GM12878 (cell line): ENCODE data around the gene CBX7. TPM values are rescaled to one million over a fixed set of nuclear protein-coding genes. Genes with fewer than 3 reads are reported as not detected.

Experiments used
- CHD1 ChIP-seq: IDR thresholded peaks from 2 replicates; pipeline ENCODE4 v1.6.1; 2012; ENCODE audit warnings: low read depth, low read length, improper control_type of control experiment
- GATAD2B ChIP-seq: fragments of 450-650 bp; conservative IDR thresholded peaks from 2 replicates; pipeline ENCODE4 v1.6.1; 2017; ENCODE audit warnings: low read depth, mild to moderate bottlenecking, moderate library complexity
- IRF4 ChIP-seq: IDR thresholded peaks from 2 replicates; pipeline ENCODE4 v1.6.1; 2011; ENCODE audit warnings: low read depth, low read length
- NFIC ChIP-seq: IDR thresholded peaks from 2 replicates; pipeline ENCODE4 v1.6.1; 2012; ENCODE audit warnings: low read depth, mild to moderate bottlenecking, inconsistent platforms, low read length, moderate library complexity
- NFYB ChIP-seq: IDR thresholded peaks from 2 replicates; pipeline ENCODE4 v1.6.1; 2011; ENCODE audit warnings: low read depth, mild to moderate bottlenecking, low read length, improper control_type of control experiment, moderate library complexity; ENCODE audit not compliant: insufficient read depth
- RAD21 ChIP-seq: IDR thresholded peaks from 2 replicates; pipeline ENCODE4 v1.6.1; 2011; ENCODE audit warnings: mild to moderate bottlenecking, low read depth, low read length, moderate library complexity; ENCODE audit not compliant: insufficient read depth
- STAT3 ChIP-seq: IDR thresholded peaks from 2 replicates; pipeline ENCODE4 v1.6.1; 2011; ENCODE audit warnings: low read depth, low read length, improper control_type of control experiment
- TCF12 ChIP-seq: IDR thresholded peaks from 2 replicates; pipeline ENCODE4 v1.6.1; 2011; ENCODE audit warnings: low read depth, mild to moderate bottlenecking, low read length
- ZNF274 ChIP-seq: IDR thresholded peaks from one replicate; pipeline ENCODE4 v1.8.0; 2011; ENCODE audit not compliant: insufficient read length, insufficient read depth
- ZNF592 ChIP-seq: fragments of 450-650 bp; IDR thresholded peaks from 2 replicates; pipeline ENCODE4 v1.6.1; 2017; ENCODE audit warnings: mild to moderate bottlenecking, moderate library complexity
- polyA plus RNA-seq, 11 experiments: library from polyadenylated mRNA; depleted of rRNA in 4 of 11; unstranded in 6 of 11; stranded (reverse) in 5 of 11; fragments of >200 nt; fragmentation: Nextera tagmentation in 4 of 11; fragmentation: Illumina TruSeq in 1 of 11; extraction: Ambion mirVana in 4 of 11; extraction: Trizol in 1 of 11; gene quantifications; 1 replicate in 1 of 11; 2 replicates in 10 of 11; pipeline versions ENCODE4 v1.2.1 to v1.2.3, GENCODE V29; 2011 to 2016; ENCODE audit warnings: inconsistent platforms in 2 of 11, missing spikeins in 2 of 11, low read depth in 1 of 11
- total RNA-seq, 4 experiments: library from RNA; depleted of rRNA in 3 of 4; stranded (reverse); fragments of >200 nt in 3 of 4; fragmentation: Illumina TruSeq in 1 of 4; extraction: Trizol in 1 of 4; gene quantifications; 2 replicates each; pipeline versions ENCODE4 v1.2.1 to v1.2.3, GENCODE V29; 2013 to 2021
- TF ChIP-seq, protein P1 (sequence below): fragments of 450-650 bp; formaldehyde crosslinking; IDR thresholded peaks from 2 replicates; pipeline ENCODE4 v1.4.0; 2022; ENCODE audit warnings: mild to moderate bottlenecking, moderate library complexity
- TF ChIP-seq, protein P2 (sequence below): IDR thresholded peaks from 2 replicates; pipeline ENCODE4 v1.6.1; 2012; ENCODE audit warnings: low read depth, low read length, improper control_type of control experiment

Gene CBX7
- total and polyA plus RNA-seq, 10 of the 15 experiments (the other 5 are each of a cell fraction or from before 2014, with no cell fraction given) = 0.18 to 17.2 (median 5.6) TPM

DNA sequence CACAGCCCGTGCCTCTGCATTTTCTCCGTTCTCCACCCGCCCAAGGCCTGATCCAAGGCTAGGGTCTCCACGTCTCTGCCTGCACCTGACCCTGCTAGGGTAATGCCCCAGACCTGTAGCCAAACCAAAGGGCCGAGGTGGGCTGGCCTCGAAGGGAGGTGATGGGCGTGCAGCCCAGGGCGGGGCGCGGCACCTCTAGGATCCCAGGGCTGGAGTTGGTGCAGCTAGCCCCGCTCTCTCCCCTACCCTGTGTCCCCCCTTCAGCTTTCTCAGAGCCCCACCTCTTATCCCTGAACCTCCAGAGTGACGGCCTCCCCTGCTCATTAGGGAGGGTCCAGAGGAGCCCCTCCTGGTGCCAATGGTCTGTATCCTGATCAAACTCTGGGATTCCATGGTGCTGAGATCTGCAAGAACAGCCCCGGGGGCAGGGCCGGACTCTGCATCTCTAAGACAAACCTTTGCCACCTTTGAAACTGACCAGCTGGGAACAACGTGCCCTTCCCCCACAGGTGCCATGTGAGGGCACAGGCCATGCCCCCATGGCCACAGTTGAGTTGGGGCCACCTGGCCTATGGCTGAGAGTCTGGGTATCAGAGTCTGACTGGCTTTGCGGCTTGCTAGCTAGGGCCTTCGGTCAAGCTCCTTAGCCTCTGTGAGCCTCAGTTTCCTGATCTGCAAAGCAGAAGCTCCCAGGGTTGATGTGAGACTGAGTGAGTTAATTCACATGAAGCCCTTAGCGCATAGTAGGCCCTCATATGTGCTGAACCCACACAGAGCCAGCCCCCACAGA lies 23.1 kb upstream of the CBX7 start (continued):
- TF ChIP-seq, protein P1, sequence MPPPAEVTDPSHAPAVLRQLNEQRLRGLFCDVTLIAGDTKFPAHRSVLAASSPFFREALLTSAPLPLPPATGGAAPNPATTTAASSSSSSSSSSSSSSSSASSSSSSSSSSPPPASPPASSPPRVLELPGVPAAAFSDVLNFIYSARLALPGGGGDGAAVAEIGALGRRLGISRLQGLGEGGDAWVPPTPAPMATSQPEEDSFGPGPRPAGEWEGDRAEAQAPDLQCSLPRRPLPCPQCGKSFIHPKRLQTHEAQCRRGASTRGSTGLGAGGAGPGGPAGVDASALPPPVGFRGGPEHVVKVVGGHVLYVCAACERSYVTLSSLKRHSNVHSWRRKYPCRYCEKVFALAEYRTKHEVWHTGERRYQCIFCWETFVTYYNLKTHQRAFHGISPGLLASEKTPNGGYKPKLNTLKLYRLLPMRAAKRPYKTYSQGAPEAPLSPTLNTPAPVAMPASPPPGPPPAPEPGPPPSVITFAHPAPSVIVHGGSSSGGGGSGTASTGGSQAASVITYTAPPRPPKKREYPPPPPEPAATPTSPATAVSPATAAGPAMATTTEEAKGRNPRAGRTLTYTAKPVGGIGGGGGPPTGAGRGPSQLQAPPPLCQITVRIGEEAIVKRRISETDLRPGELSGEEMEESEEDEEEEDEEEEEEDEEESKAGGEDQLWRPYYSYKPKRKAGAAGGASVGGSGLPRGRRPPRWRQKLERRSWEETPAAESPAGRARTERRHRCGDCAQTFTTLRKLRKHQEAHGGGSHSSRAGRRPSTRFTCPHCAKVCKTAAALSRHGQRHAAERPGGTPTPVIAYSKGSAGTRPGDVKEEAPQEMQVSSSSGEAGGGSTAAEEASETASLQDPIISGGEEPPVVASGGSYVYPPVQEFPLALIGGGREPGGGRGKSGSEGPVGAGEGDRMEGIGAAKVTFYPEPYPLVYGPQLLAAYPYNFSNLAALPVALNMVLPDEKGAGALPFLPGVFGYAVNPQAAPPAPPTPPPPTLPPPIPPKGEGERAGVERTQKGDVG (CRISPR knock-in tag) = no peak
- TF ChIP-seq NFIC (no peak), IRF4 (no peak), ZNF274 (no peak), STAT3 (no peak), CHD1 (no peak), GATAD2B (no peak), RAD21 (no peak), ZNF592 (no peak), TCF12 (no peak), NFYB (no peak)
- TF ChIP-seq, protein P2, sequence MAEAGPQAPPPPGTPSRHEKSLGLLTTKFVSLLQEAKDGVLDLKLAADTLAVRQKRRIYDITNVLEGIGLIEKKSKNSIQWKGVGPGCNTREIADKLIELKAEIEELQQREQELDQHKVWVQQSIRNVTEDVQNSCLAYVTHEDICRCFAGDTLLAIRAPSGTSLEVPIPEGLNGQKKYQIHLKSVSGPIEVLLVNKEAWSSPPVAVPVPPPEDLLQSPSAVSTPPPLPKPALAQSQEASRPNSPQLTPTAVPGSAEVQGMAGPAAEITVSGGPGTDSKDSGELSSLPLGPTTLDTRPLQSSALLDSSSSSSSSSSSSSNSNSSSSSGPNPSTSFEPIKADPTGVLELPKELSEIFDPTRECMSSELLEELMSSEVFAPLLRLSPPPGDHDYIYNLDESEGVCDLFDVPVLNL = no peak
